GM21381 (cell line): ENCODE results near the gene TFAM.

ENCODE experiments used
- ATAC-seq: cut with Tn5 transposase; IDR thresholded peaks from one replicate; pipeline ENCODE4 v1.9.1; 2021; ENCODE audit warnings: mild to moderate bottlenecking, moderate library complexity; ENCODE audit not compliant: unreplicated experiment

TFAM gene

GRCh38 chr10:58384999-58385783, at the start of gene TFAM:
Gene TFAM (plus strand): TSS chr10:58385410. CDS start chr10:58385548, 138 bp downstream.
- ATAC-seq = peak; percentile 77

DNA sequence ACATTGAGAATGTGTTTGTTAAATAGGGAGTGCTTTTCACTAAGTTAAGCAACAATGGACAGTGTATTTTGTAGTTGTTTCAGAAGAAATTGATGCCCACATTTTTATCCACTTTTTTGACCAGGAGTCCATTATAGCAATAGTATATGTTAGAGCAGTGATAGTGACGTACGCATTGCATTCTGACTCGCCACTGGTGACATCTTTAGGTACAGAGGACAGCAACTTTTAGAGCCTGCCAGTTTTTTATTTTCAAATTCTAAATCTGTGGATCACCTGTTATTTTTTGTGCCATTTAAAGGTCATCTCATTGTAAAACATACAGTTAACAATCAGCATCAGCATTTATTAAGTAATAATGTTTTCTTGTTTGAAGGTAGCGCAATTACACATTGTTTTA, 49.0 kb upstream of the TFAM start:
- ATAC-seq = no peak

DNA sequence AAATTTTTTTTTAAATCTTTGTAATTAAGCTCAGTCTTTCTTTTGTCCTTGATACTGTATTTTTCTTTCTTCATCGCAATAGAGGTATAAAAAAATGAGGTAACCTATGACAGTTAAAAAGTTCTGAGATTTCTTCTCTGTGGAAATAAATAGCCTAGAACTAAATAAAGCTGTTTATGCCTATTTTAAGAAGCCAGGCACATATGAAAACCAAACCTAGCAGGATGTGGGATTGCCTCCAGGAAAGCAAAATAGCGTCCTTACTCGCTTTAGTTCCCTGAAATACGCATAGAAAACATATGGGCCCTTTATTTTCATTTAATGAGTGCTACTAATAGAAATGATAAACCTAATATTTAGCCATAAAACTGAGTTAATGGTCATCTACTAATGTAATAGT, 43.8 kb upstream of the TFAM start:
- no peak for ATAC-seq

- ATAC-seq = no peak
These were observed 43.3 kb upstream of the TFAM start for GRCh38 chr10:58341947-58342346.

GRCh38 chr10:58347967-58348366, 37.2 kb upstream of the TFAM start:
- no peak for ATAC-seq

GRCh38 chr10:58348571-58349033, 36.6 kb upstream of the TFAM start:
- ATAC-seq = no peak

GRCh38 chr10:58350023-58350422, 35.2 kb upstream of the TFAM start:
- ATAC-seq = no peak

DNA sequence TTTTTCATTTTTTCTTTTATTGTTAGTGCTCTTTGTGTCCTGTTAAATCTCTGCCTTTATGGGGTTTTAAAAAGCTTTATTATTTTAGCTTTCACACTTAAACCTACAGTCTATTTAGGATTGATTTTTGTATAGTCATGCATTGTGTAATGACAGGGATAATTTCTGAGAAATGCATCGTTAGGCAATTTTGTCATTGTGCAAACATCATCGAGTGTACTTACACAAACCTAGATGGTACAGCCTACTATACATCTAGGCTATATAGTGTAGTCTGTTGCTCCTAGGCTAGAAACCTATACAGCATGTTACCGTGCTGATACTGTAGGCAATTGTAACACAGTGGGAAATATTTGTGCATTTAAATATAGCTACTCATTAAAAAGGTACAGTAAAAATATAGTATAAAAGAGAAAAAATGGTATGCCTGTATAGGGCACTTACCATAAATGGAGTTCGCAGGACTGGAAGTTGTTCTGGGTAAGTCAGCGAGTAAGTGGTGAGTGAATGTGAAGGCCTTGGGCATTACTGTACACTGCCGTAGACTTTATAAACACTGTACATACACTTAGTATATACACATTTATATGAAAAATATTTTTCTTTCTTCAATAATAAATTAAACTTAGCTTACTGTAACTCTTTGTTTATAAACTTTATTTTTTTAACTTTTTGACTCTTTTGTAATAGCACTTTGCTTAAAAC, 34.4 kb upstream of the TFAM start:
- ATAC-seq = no peak

GRCh38 chr10:58351616-58352578, 33.3 kb upstream of the TFAM start:
- ATAC-seq = no peak

GRCh38 chr10:58352956-58353610, 32.1 kb upstream of the TFAM start:
- no peak for ATAC-seq

DNA sequence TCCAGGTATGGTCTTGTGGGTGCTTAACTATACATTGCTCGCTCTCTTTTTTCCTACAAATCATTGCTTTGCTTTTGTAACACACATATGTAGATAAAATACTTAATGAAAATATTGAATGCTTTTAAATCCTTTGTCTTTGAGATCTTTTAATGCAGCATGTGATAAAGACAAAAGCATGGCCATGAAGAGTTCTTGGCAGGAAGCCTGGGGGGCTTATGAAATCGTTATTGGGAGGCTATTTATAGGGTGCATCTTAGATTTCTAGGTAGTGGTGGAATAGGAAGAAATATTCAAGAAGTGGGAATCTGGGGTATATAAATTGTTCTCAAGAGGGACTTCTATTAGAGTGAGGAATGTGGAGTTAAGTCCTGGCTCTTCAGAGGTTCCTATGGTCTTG, 28.5 kb upstream of the TFAM start:
- ATAC-seq = no peak

- ATAC-seq = no peak
These were observed 26.8 kb upstream of the TFAM start for GRCh38 chr10:58358314-58358933.

GRCh38 chr10:58358947-58359346, 26.3 kb upstream of the TFAM start:
- ATAC-seq = no peak

- ATAC-seq = no peak
These were observed 25.7 kb upstream of the TFAM start for GRCh38 chr10:58359541-58359940.

DNA sequence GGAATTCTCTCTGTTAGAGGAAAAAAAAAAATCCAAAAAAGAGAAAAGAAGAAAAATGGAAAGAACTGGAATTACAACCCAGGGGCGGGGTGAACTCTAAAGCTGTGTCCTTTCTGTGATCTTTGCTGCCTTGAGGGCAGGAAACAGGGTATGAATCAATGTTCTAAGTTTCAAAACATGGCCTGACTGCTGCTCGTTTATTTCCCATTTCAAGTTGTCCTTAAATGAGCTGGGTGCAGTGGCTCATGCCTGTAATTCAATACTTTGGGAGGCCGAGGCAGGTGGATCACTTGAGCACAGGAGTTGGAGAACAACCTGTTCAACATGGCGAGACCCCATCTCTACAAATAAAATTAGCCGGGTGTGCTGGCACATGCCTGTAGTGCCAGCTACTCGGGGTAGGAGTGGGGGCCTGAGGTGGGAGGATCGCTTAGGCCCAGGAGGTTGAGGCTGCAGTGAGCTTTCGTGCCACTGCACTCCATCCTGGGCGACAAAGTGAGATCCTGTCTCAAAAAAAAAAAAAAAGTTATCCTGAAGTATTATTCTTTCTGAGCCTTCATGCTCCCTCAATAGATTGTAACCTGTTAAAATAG, 24.7 kb upstream of the TFAM start:
- no peak for ATAC-seq

DNA sequence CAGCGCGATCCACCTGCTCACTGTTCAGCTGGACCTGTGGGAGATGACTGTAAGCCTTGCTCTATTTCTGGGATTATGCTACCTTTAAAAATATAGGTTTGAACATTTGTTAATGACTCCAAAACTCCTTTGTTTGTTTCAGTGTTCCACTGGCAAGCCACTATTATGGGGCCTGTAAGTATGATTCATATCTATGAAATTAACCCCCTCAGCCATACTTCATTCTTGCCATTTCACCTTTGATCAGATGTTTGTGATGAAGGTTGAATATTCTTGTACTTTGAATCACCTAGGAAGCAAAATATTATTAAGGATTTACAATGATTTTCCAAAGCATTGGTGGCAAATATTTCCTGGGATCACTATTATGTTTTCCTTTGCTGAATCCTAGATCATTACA, 23.9 kb upstream of the TFAM start:
- ATAC-seq = no peak

GRCh38 chr10:58362027-58362789, 23.0 kb upstream of the TFAM start:
- no peak for ATAC-seq

- ATAC-seq = no peak
These were observed 18.1 kb upstream of the TFAM start for GRCh38 chr10:58367069-58367468.

DNA sequence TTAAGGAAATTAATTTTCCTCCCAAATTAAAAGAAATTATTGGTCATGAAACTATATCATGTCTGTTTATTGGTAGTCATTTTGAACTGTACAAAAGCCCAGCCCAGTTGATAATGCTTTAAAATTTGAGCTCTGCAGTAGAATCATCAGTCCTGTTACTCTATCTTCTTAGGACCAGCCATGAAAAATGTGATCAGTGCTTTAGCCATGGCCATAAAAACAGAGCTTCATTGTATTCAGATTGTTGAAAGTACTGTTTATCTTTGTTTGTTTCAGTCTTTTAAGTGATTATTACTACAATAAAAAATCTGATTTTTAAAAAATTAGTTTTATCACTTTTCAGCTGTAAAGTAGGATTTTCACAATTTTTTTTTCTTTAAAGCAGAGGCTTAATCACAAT, 13.7 kb upstream of the TFAM start:
- no peak for ATAC-seq
